HepG2 (cell line): ENCODE measurements around the gene ZNF865. TPM values are rescaled to one million over a fixed set of nuclear protein-coding genes. Genes with fewer than 3 reads are reported as not detected.

ENCODE experiments used
- CAMTA2 ChIP-seq: sonication (generic); formaldehyde crosslinking; IDR thresholded peaks from 2 replicates; pipeline ENCODE4 v1.4.0; 2020; ENCODE audit warnings: mild to moderate bottlenecking, missing genetic modification reagents, borderline replicate concordance
- EEA1 ChIP-seq: sonication (generic); formaldehyde crosslinking; IDR thresholded peaks from 2 replicates; pipeline ENCODE4 v1.5.1; 2020; ENCODE audit warnings: mild to moderate bottlenecking, missing genetic modification reagents, borderline replicate concordance
- JUNB ChIP-seq: sonication (generic); formaldehyde crosslinking; IDR thresholded peaks from 2 replicates; pipeline ENCODE4 v1.8.0; 2022; ENCODE audit warnings: missing genetic modification reagents, mild to moderate bottlenecking, borderline replicate concordance
- MIER2 ChIP-seq: IDR thresholded peaks from 2 replicates; pipeline ENCODE4 v1.6.1; 2016; ENCODE audit warnings: missing biosample characterization, missing genetic modification reagents
- NR2F2 ChIP-seq: IDR thresholded peaks from 2 replicates; pipeline ENCODE4 v1.6.1; 2012; ENCODE audit warnings: low read depth, inconsistent platforms, borderline replicate concordance
- NRL ChIP-seq: sonication (generic); formaldehyde crosslinking; IDR thresholded peaks from 2 replicates; pipeline ENCODE4 v1.5.0; 2020; ENCODE audit warnings: missing genetic modification reagents, mild to moderate bottlenecking, moderate library complexity, borderline replicate concordance
- PAWR ChIP-seq: sonication (generic); formaldehyde crosslinking; IDR thresholded peaks from 2 replicates; pipeline ENCODE4 v1.4.0; 2020; ENCODE audit warnings: missing genetic modification reagents, mild to moderate bottlenecking, borderline replicate concordance
- SMAD3 ChIP-seq: sonication (generic); formaldehyde crosslinking; IDR thresholded peaks from 2 replicates; pipeline ENCODE4 v1.4.0; 2020; ENCODE audit warnings: missing genetic modification reagents
- TOE1 ChIP-seq: sonication (generic); formaldehyde crosslinking; IDR thresholded peaks from 2 replicates; pipeline ENCODE4 v1.4.0; 2020; ENCODE audit warnings: mild to moderate bottlenecking, missing genetic modification reagents
- YEATS2 ChIP-seq: sonication (generic); formaldehyde crosslinking; IDR thresholded peaks from 2 replicates; pipeline ENCODE4 v1.4.0; 2020; ENCODE audit warnings: missing genetic modification reagents, borderline replicate concordance
- ZFX ChIP-seq: sonication (generic); formaldehyde crosslinking; IDR thresholded peaks from 2 replicates; pipeline ENCODE4 v1.4.0; 2020; ENCODE audit warnings: mild to moderate bottlenecking, low read depth, missing genetic modification reagents, moderate library complexity
- ZNF225 ChIP-seq: sonication (generic); formaldehyde crosslinking; IDR thresholded peaks from 2 replicates; pipeline ENCODE4 v1.4.0; 2020; ENCODE audit warnings: mild to moderate bottlenecking, missing genetic modification reagents
- ZNF468 ChIP-seq: sonication (generic); formaldehyde crosslinking; IDR thresholded peaks from 2 replicates; pipeline ENCODE4 v1.8.0; 2022; ENCODE audit warnings: mild to moderate bottlenecking, moderate library complexity, missing genetic modification reagents
- ZNF543 ChIP-seq: sonication (generic); formaldehyde crosslinking; IDR thresholded peaks from 2 replicates; pipeline ENCODE4 v1.4.0; 2020; ENCODE audit warnings: mild to moderate bottlenecking, missing genetic modification reagents
- ZNF891 ChIP-seq: sonication (generic); formaldehyde crosslinking; IDR thresholded peaks from 2 replicates; pipeline ENCODE4 v1.5.0; 2020; ENCODE audit warnings: mild to moderate bottlenecking, missing genetic modification reagents
- polyA plus RNA-seq, 8 experiments: library from polyadenylated mRNA; depleted of rRNA in 3 of 8; stranded (reverse) in 7 of 8; unstranded in 1 of 8; fragments of >200 nt; fragmentation: Illumina TruSeq in 4 of 8; extraction: Trizol in 4 of 8; gene quantifications; 2 replicates each; pipeline versions ENCODE4 v1.2.1 to v1.2.3, GENCODE V29; 2011 to 2016; ENCODE audit warnings: low read depth in 4 of 8, missing spikeins in 1 of 8, mixed read lengths in 1 of 8; ENCODE audit not compliant: insufficient read depth in 1 of 8
- total RNA-seq, 5 experiments: library from RNA; depleted of rRNA; stranded (reverse); fragments of >200 nt; fragmentation: Illumina TruSeq; extraction: Trizol; gene quantifications; 2 replicates each; pipeline ENCODE4 v1.2.3, GENCODE V29; 2016; ENCODE audit warnings: low read depth in 1 of 5
- TF ChIP-seq, protein P1 (sequence below): IDR thresholded peaks from 2 replicates; pipeline ENCODE4 v1.6.1; 2018; ENCODE audit warnings: missing genetic modification reagents
- TF ChIP-seq, protein P2 (sequence below): sonication (generic); formaldehyde crosslinking; IDR thresholded peaks from 2 replicates; pipeline ENCODE4 v1.4.0; 2020; ENCODE audit warnings: missing genetic modification reagents; ENCODE audit errors: not compliant biosample characterization
- TF ChIP-seq, protein P3 (sequence below): sonication (generic); formaldehyde crosslinking; IDR thresholded peaks from 2 replicates; pipeline ENCODE4 v1.5.0; 2020; ENCODE audit warnings: mild to moderate bottlenecking, missing genetic modification reagents, borderline replicate concordance
- TF ChIP-seq, protein P4 (sequence below): IDR thresholded peaks from 2 replicates; pipeline ENCODE4 v1.6.1; 2016; ENCODE audit warnings: low read depth, control low read depth
- TF ChIP-seq, protein P5 (sequence below): IDR thresholded peaks from 2 replicates; pipeline ENCODE4 v1.6.1; 2016; ENCODE audit warnings: missing compliant biosample characterization, missing genetic modification reagents, borderline replicate concordance

The ZNF865 gene
- total and polyA plus RNA-seq, 2 of the 13 experiments (the other 11 are each of a cell fraction or from before 2014, with no cell fraction given), result 0.93 to 1.0 TPM

DNA sequence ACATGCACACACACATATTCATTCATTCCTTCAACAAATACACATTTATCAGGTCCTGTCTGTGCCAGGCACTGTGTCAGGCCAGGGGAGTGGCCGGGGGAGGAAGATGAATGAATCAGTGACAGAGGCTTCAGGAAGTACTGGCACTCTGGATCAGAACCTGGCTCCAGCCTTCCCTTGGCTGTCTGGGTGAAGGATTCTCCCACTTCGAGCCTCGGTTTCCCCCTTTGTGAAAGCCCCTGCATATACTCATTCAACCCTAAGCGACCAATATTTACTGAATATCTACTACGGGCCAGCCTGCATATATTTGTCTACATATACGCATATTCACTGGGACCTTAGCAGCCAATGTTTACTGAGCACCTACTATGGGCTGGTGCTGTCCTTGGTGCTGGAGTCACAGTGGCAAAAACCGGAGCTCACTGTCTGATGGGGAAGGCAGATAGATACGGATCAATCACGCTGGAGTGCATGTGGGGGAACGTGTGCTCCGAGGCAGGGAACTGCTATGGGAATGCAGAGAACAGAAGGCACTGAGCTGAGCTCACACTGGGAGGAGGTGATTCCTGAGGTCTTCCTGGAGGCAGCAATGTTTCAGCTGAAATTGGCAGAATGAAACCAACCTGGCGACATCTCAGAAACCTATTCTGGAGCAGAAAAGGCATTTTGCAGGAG, 24.2 kb upstream of the ZNF865 start (continued):
- TF ChIP-seq PAWR (CRISPR knock-in tag), result no peak; the same call in 1 of the 2 replicates
- no peak for TF ChIP-seq ZNF225
- TF ChIP-seq MIER2 (CRISPR knock-in tag), result peak; percentile 97
- TF ChIP-seq ZNF543, result no peak; the same call in 1 of the 2 replicates
- TF ChIP-seq ZNF468 (CRISPR knock-in tag), result peak; percentile 62; the same call in 1 of the 2 replicates
- peak; percentile 47; the same call in 1 of the 2 replicates for TF ChIP-seq SMAD3 (CRISPR knock-in tag)
- 0 out of 2 replicates have a peak, but pooled peaks have one; percentile 32 for TF ChIP-seq ZNF891
- TF ChIP-seq, protein P1, sequence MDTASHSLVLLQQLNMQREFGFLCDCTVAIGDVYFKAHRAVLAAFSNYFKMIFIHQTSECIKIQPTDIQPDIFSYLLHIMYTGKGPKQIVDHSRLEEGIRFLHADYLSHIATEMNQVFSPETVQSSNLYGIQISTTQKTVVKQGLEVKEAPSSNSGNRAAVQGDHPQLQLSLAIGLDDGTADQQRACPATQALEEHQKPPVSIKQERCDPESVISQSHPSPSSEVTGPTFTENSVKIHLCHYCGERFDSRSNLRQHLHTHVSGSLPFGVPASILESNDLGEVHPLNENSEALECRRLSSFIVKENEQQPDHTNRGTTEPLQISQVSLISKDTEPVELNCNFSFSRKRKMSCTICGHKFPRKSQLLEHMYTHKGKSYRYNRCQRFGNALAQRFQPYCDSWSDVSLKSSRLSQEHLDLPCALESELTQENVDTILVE (CRISPR knock-in tag), result peak; percentile 54; the same call in 1 of the 2 replicates
- TF ChIP-seq, protein P2, sequence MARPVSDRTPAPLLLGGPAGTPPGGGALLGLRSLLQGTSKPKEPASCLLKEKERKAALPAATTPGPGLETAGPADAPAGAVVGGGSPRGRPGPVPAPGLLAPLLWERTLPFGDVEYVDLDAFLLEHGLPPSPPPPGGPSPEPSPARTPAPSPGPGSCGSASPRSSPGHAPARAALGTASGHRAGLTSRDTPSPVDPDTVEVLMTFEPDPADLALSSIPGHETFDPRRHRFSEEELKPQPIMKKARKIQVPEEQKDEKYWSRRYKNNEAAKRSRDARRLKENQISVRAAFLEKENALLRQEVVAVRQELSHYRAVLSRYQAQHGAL (CRISPR knock-in tag), result no peak
- TF ChIP-seq NR2F2, result peak; percentile 11; the same call in 1 of the 2 replicates
- no peak for TF ChIP-seq NRL
- TF ChIP-seq, protein P3, sequence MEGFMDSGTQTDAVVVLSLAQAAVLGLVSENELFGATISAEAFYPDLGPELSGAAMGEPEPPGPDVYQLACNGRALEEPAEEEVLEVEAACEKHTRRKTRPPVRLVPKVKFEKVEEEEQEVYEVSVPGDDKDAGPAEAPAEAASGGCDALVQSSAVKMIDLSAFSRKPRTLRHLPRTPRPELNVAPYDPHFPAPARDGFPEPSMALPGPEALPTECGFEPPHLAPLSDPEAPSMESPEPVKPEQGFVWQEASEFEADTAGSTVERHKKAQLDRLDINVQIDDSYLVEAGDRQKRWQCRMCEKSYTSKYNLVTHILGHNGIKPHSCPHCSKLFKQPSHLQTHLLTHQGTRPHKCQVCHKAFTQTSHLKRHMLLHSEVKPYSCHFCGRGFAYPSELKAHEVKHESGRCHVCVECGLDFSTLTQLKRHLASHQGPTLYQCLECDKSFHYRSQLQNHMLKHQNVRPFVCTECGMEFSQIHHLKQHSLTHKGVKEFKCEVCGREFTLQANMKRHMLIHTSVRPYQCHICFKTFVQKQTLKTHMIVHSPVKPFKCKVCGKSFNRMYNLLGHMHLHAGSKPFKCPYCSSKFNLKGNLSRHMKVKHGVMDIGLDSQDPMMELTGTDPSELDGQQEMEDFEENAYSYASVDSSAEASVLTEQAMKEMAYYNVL, result peak; percentile 15; the same call in 1 of the 2 replicates
- TF ChIP-seq YEATS2 (CRISPR knock-in tag), result no peak; the same call in 1 of the 2 replicates
- TF ChIP-seq, protein P4, sequence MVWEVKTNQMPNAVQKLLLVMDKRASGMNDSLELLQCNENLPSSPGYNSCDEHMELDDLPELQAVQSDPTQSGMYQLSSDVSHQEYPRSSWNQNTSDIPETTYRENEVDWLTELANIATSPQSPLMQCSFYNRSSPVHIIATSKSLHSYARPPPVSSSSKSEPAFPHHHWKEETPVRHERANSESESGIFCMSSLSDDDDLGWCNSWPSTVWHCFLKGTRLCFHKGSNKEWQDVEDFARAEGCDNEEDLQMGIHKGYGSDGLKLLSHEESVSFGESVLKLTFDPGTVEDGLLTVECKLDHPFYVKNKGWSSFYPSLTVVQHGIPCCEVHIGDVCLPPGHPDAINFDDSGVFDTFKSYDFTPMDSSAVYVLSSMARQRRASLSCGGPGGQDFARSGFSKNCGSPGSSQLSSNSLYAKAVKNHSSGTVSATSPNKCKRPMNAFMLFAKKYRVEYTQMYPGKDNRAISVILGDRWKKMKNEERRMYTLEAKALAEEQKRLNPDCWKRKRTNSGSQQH (CRISPR knock-in tag), result peak; percentile 88; the same call in 1 of the 2 replicates
- TF ChIP-seq TOE1, result no peak
- peak; percentile 9 for TF ChIP-seq ZFX (CRISPR knock-in tag)
- peak; percentile 82; the same call in 1 of the 2 replicates for TF ChIP-seq EEA1 (CRISPR knock-in tag)
- TF ChIP-seq JUNB (CRISPR knock-in tag), result peak; percentile 63; the same call in 1 of the 2 replicates
- TF ChIP-seq, protein P5, sequence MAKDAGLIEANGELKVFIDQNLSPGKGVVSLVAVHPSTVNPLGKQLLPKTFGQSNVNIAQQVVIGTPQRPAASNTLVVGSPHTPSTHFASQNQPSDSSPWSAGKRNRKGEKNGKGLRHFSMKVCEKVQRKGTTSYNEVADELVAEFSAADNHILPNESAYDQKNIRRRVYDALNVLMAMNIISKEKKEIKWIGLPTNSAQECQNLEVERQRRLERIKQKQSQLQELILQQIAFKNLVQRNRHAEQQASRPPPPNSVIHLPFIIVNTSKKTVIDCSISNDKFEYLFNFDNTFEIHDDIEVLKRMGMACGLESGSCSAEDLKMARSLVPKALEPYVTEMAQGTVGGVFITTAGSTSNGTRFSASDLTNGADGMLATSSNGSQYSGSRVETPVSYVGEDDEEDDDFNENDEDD, result no peak
- no peak for TF ChIP-seq CAMTA2 (CRISPR knock-in tag)
